Neural cell (in vitro differentiated cells): Measurements from ENCODE around the gene HS6ST3. TPM values are rescaled to one million over a fixed set of nuclear protein-coding genes. Genes with fewer than 3 reads are reported as not detected.

Experiments
- H2AFZ ChIP-seq: fragments of 200-600, 300-800 bp; sonication (generic), shearing (Covaris generic); 2 replicates; pipeline ENCODE4 v1.6.0; 2014; ENCODE audit warnings: low read depth, mild to moderate bottlenecking, antibody characterized with exemption, low read length, moderate library complexity
- H3F3A ChIP-seq: fragments of 200-600 bp; shearing (Covaris generic); 2 replicates; pipeline ENCODE4 v1.6.1; 2016; ENCODE audit warnings: mild to moderate bottlenecking, moderate library complexity, mixed read lengths, antibody characterized with exemption, low read length; ENCODE audit not compliant: insufficient read depth, poor library complexity, severe bottlenecking
- H3K27ac ChIP-seq: fragments of 200-600, 300-800 bp; sonication (generic), shearing (Covaris generic); 2 replicates; pipeline ENCODE4 v1.5.1; 2014; ENCODE audit warnings: mild to moderate bottlenecking, low read length, moderate library complexity
- H3K27me3 ChIP-seq: fragments of 300-800, 200-600 bp; sonication (generic), shearing (Covaris generic); 2 replicates; pipeline ENCODE4 v1.6.0; 2014; ENCODE audit warnings: mild to moderate bottlenecking, low read depth, low read length, moderate library complexity; ENCODE audit not compliant: insufficient read depth
- H3K36me3 ChIP-seq: fragments of 300-800, 200-600 bp; sonication (generic), shearing (Covaris generic); 2 replicates; pipeline ENCODE4 v1.5.1; 2014; ENCODE audit warnings: mild to moderate bottlenecking, antibody characterized with exemption, low read length, moderate library complexity; ENCODE audit not compliant: insufficient read depth
- H3K4me2 ChIP-seq: fragments of 300-800, 200-600 bp; sonication (generic), shearing (Covaris generic); 2 replicates; pipeline ENCODE4 v1.6.0; 2014; ENCODE audit warnings: mild to moderate bottlenecking, low read length
- H3K4me3 ChIP-seq: fragments of 300-800, 200-600 bp; sonication (generic), shearing (Covaris generic); 2 replicates; pipeline ENCODE4 v1.5.1; 2014; ENCODE audit warnings: mild to moderate bottlenecking, low read length, moderate library complexity
- H3K79me2 ChIP-seq: fragments of 200-600 bp; shearing (Covaris generic); replicated peaks from 2 replicates; pipeline ENCODE4 v1.6.0; 2014; ENCODE audit warnings: mild to moderate bottlenecking, low read length, moderate library complexity; ENCODE audit not compliant: insufficient read depth
- H3K9ac ChIP-seq: fragments of 300-800, 200-600 bp; sonication (generic), shearing (Covaris generic); 2 replicates; pipeline ENCODE4 v1.6.1; 2016; ENCODE audit warnings: mild to moderate bottlenecking, low read length, mixed read lengths
- H3K9me2 ChIP-seq: fragments of 200-600 bp; shearing (Covaris generic); 2 replicates; pipeline ENCODE4 v1.6.1; 2016; ENCODE audit warnings: mild to moderate bottlenecking, low read length, mixed read lengths; ENCODE audit not compliant: insufficient read depth
- H3K9me3 ChIP-seq: fragments of 200-600, 300-800 bp; sonication (generic), shearing (Covaris generic); 2 replicates; pipeline ENCODE4 v1.6.1; 2016; ENCODE audit warnings: mild to moderate bottlenecking, mixed run types, low read length, moderate library complexity, mixed read lengths
- H4K20me1 ChIP-seq: fragments of 200-600 bp; shearing (Covaris generic); 2 replicates; pipeline ENCODE4 v1.6.1; 2016; ENCODE audit warnings: mild to moderate bottlenecking, mixed run types; ENCODE audit not compliant: insufficient read depth
- CTCF ChIP-seq: fragments of 450-650 bp; IDR thresholded peaks from 2 replicates; pipeline ENCODE4 v1.5.1; 2014; ENCODE audit warnings: antibody characterized with exemption, mild to moderate bottlenecking, moderate library complexity; ENCODE audit not compliant: poor library complexity, severe bottlenecking
- EP300 ChIP-seq: fragments of 450-650 bp; conservative IDR thresholded peaks from 2 replicates; pipeline ENCODE4 v1.6.1; 2014; ENCODE audit warnings: antibody characterized with exemption, mild to moderate bottlenecking, moderate library complexity; ENCODE audit not compliant: poor library complexity, severe bottlenecking
- EZH2 ChIP-seq: fragments of 200-600, 300-800 bp; shearing (Covaris generic), sonication (generic); IDR thresholded peaks from 2 replicates; pipeline ENCODE4 v1.6.1; 2014; ENCODE audit warnings: antibody characterized with exemption, low read length, borderline replicate concordance, mild to moderate bottlenecking; ENCODE audit not compliant: insufficient read depth, poor library complexity, severe bottlenecking
- MXI1 ChIP-seq: fragments of 450-650 bp; conservative IDR thresholded peaks from 2 replicates; pipeline ENCODE4 v1.6.1; 2014; ENCODE audit warnings: antibody characterized with exemption, mild to moderate bottlenecking; ENCODE audit not compliant: poor library complexity, severe bottlenecking
- POLR2AphosphoS5 ChIP-seq: IDR thresholded peaks from 2 replicates; pipeline ENCODE4 v1.6.1; 2012
- RAD21 ChIP-seq: fragments of 450-650 bp; conservative IDR thresholded peaks from 2 replicates; pipeline ENCODE4 v1.6.1; 2014; ENCODE audit warnings: antibody characterized with exemption, mild to moderate bottlenecking, moderate library complexity
- REST ChIP-seq: IDR thresholded peaks from 2 replicates; pipeline ENCODE4 v1.6.1; 2012; ENCODE audit warnings: borderline replicate concordance
- SMC3 ChIP-seq: fragments of 450-650 bp; conservative IDR thresholded peaks from 2 replicates; pipeline ENCODE4 v1.6.1; 2014; ENCODE audit warnings: antibody characterized with exemption, mild to moderate bottlenecking, moderate library complexity; ENCODE audit not compliant: poor library complexity
- TAF1 ChIP-seq: IDR thresholded peaks from 2 replicates; pipeline ENCODE4 v1.6.1; 2012; ENCODE audit warnings: low read depth
- polyA plus RNA-seq: library from polyadenylated mRNA; depleted of rRNA; stranded (reverse); fragments of >200 nt; gene quantifications from 2 replicates; pipeline ENCODE4 v1.2.3, GENCODE V29; 2014

HS6ST3 gene
- polyA plus RNA-seq, 1 donor from 2014 or later = 10.9 TPM

GRCh38 chr13:96795670-96796069 is 705.8 kb downstream of the HS6ST3 start:
- no peak overlapping the region for H3K4me3 ChIP-seq
- no peaks in the 10 kb centered on the region for H4K20me1 ChIP-seq
- no peaks in the 10 kb centered on the region for H3K79me2 ChIP-seq
- no peaks in the 10 kb centered on the region for H3K27me3 ChIP-seq
- H3K4me2 ChIP-seq = peak overlapping the region; percentile 12
- H3K27ac ChIP-seq = peak overlapping the region; percentile 64
- H3F3A ChIP-seq = no peaks in the 10 kb centered on the region
- no peaks in the 10 kb centered on the region for H3K9me2 ChIP-seq
- H2AFZ ChIP-seq = no peak overlapping the region
- no peak overlapping the region for H3K9ac ChIP-seq
- no peaks in the 10 kb centered on the region for H3K9me3 ChIP-seq
- peak; percentile 4 for TF ChIP-seq REST
- no peak for TF ChIP-seq MXI1
- no peaks in the 10 kb centered on the region for H3K36me3 ChIP-seq

GRCh38 chr13:96796091-96796633 is 706.3 kb downstream of the HS6ST3 start:
- H3K9ac ChIP-seq = no peak overlapping the region
- H3F3A ChIP-seq = no peaks in the 10 kb centered on the region
- no peak for TF ChIP-seq MXI1
- TF ChIP-seq REST = peak; percentile 30
- peak; percentile 78 for TF ChIP-seq CTCF
- no peak for TF ChIP-seq TAF1
- peak; percentile 86 for TF ChIP-seq RAD21
- no peak for TF ChIP-seq POLR2AphosphoS5
- no peak for TF ChIP-seq EZH2
- peak; percentile 78 for TF ChIP-seq SMC3
- peak; percentile 75 for TF ChIP-seq EP300
- H3K36me3 ChIP-seq = no peaks in the 10 kb centered on the region
- H3K9me2 ChIP-seq = no peaks in the 10 kb centered on the region
- no peaks in the 10 kb centered on the region for H3K79me2 ChIP-seq
- H4K20me1 ChIP-seq = no peaks in the 10 kb centered on the region
- no peak overlapping the region for H2AFZ ChIP-seq
- H3K9me3 ChIP-seq = no peaks in the 10 kb centered on the region
- H3K4me2 ChIP-seq = no peak overlapping the region
- no peaks in the 10 kb centered on the region for H3K27me3 ChIP-seq
- H3K4me3 ChIP-seq = no peak overlapping the region
- H3K27ac ChIP-seq = peak overlapping the region; percentile 64
